Testis (tissue), 3 donors: ENCODE measurements around the gene TARDBP. TPM values are rescaled to one million over a fixed set of nuclear protein-coding genes. Genes with fewer than 3 reads are reported as not detected.

Experiments
- DNase-seq: peaks from one replicate; pipeline ENCODE4 v3.0.0-alpha.2; 2019
- H3K27ac ChIP-seq, 2 donors: fragments of 200-600 bp; sonication (generic); one replicate each; pipeline ENCODE4 v1.5.1; 2019
- H3K27me3 ChIP-seq: fragments of 200-600 bp; sonication (generic); one replicate; pipeline ENCODE4 v1.5.1; 2019
- H3K36me3 ChIP-seq: fragments of 200-600 bp; sonication (generic); one replicate; pipeline ENCODE4 v1.5.1; 2017; ENCODE audit warnings: low read depth; ENCODE audit errors: missing control alignments
- H3K4me1 ChIP-seq: fragments of 200-600 bp; sonication (generic); one replicate; pipeline ENCODE4 v1.5.1; 2019
- H3K4me3 ChIP-seq, 2 donors: fragments of 200-600 bp; sonication (generic); one replicate each; pipeline ENCODE4 v1.5.1; 2017 to 2019
- H3K9me3 ChIP-seq: fragments of 200-600 bp; sonication (generic); one replicate; pipeline ENCODE4 v1.5.1; 2017
- POLR2A ChIP-seq: fragments of 450-650 bp; IDR thresholded peaks from one replicate; pipeline ENCODE4 v1.6.1; 2017; ENCODE audit warnings: antibody characterized with exemption, mild to moderate bottlenecking, moderate library complexity
- WGBS, 2 donors: methylation state at CpG; one replicate each; pipeline ENCODE4 v1.1.5; 2018; 5-methylcytosine and 5-hydroxymethylcytosine counted together
- intact Hi-C: fragments of 100-400 bp; cut with DNase I; formaldehyde crosslinking; loops from one replicate; pipeline ENCODE4 v1.15.1; 2023; ENCODE audit warnings: low total_unique reads
- polyA plus RNA-seq: library from polyadenylated mRNA; stranded (reverse); fragments of 350-450 nt; fragmentation: Illumina TruSeq; extraction: RNeasy Lipid Tissue Mini Kit (QIAGEN cat#74804); gene quantifications from one replicate; pipeline ENCODE4 v1.2.3, GENCODE V29; 2014; ENCODE audit warnings: low read depth, low replicate concordance; ENCODE audit not compliant: insufficient read depth
- total RNA-seq, 2 donors: library from RNA; depleted of rRNA; stranded (reverse); fragments of >200 nt; gene quantifications; one replicate each; pipeline ENCODE4 v1.2.3, GENCODE V29; 2016
- TF ChIP-seq, protein P1 (sequence below), 3 experiments: fragments of 450-650 bp in 2 of 3; fragments of 200-600 bp in 1 of 3; sonication (generic) in 1 of 3; IDR thresholded peaks; one replicate each; pipeline ENCODE4 v1.5.1; 2016 to 2019; ENCODE audit warnings: antibody characterized with exemption in 3 of 3, mild to moderate bottlenecking in 2 of 3, moderate library complexity in 1 of 3

TARDBP gene
- total and polyA plus RNA-seq, 3 donors from 2014 or later, result 142 to 207 (median 185) TPM

DNA sequence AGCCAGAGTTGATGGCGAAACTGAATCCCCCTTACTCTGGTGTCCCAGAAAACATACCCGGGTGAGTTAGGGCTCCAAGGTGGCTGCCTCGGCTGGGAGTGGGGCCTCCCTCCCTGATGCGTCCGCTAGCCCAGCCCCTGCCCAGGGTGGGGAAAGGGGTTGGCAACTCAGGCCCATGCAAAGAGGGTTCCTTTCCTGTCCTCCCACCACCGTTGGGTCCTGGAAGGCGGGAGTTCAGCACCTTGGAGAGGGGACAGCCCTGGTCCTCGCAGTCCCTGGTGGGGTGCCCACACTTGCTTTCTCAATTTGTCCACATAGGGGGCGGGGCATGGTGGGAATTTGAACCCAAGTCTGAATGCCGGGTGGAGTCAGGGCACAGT, 41.3 kb downstream of the TARDBP start:
- Histone ChIP-seq H3K4me1 (peaks cover 3% of the 10 kb centered on the region), H3K4me3 (no peak overlapping the region), H3K36me3 (no peaks in the 10 kb centered on the region), H3K9me3 (no peaks in the 10 kb centered on the region), H3K27me3 (no peaks in the 10 kb centered on the region), H3K27ac (no peak overlapping the region)
- TF ChIP-seq POLR2A, result no peak
- TF ChIP-seq, protein P1, sequence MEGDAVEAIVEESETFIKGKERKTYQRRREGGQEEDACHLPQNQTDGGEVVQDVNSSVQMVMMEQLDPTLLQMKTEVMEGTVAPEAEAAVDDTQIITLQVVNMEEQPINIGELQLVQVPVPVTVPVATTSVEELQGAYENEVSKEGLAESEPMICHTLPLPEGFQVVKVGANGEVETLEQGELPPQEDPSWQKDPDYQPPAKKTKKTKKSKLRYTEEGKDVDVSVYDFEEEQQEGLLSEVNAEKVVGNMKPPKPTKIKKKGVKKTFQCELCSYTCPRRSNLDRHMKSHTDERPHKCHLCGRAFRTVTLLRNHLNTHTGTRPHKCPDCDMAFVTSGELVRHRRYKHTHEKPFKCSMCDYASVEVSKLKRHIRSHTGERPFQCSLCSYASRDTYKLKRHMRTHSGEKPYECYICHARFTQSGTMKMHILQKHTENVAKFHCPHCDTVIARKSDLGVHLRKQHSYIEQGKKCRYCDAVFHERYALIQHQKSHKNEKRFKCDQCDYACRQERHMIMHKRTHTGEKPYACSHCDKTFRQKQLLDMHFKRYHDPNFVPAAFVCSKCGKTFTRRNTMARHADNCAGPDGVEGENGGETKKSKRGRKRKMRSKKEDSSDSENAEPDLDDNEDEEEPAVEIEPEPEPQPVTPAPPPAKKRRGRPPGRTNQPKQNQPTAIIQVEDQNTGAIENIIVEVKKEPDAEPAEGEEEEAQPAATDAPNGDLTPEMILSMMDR (IDR thresholded peaks at IDR 0.05), result no peak
- DNase-seq, result no peak
- WGBS, 2 donors, result 59 to 67% methylated on average over 5 to 10 of the region's 10 CpGs
- intact Hi-C loops, result no loop called here

DNA sequence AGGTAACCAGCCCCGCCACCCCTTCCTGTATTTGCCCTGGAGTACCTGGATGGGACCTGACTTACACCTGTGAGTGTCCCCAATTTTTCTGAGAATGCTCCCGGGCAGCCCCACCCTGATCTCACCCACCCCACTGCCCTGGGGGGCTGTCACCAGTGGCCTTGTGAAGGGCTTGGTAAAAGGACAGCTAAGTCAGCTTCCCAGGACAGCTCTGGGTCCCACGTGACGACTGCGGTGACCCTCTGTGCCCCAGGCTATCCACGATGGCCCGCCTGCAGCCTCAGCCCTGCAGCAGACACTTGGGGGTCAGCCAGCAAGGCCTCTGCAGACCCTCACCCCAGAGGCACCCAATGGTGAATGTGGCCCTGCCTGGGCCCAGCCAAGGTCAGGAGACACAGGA, 41.7 kb downstream of the TARDBP start:
- no peaks in the 10 kb centered on the region for H3K9me3 ChIP-seq
- TF ChIP-seq, protein P1 (IDR thresholded peaks at IDR 0.05), result no peak
- no peak for TF ChIP-seq POLR2A
- WGBS, 2 donors, result 89 to 91% methylated on average over 3 to 7 of the region's 7 CpGs
- H3K27ac ChIP-seq, result no peak overlapping the region
- intact Hi-C loops, result no loop called here
- no peak for DNase-seq
- peaks cover 7% of the 10 kb centered on the region for H3K4me1 ChIP-seq
- no peaks in the 10 kb centered on the region for H3K36me3 ChIP-seq
- no peak overlapping the region for H3K4me3 ChIP-seq
- no peaks in the 10 kb centered on the region for H3K27me3 ChIP-seq

DNA sequence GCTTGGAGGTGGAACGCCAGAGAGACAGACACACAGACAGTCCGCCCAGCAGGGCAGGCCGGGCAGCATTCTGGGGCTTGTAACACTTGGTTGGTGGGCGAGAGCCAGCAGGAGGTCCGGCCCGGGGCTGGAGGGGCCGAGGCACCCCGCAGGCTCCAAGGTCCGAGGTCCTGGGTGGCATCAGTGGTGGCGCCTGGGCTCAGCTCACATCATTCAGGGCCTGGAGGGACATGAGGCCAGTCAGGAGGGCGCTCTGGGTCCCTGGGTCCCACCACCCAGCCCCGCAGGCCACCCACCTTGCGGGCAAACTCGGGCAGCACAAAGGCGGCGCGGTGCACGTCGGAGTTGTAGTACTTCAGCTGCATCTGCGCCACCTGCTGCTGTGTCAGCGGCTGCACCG, 42.2 kb downstream of the TARDBP start:
- 84 to 98% methylated on average over 9 to 20 of the region's 22 CpGs for WGBS, 2 donors
- intact Hi-C loops, result no loop called here
- H3K36me3 ChIP-seq, result no peaks in the 10 kb centered on the region
- H3K4me1 ChIP-seq, result peaks cover 10% of the 10 kb centered on the region
- TF ChIP-seq, protein P1 (IDR thresholded peaks at IDR 0.05), result no peak
- no peak for TF ChIP-seq POLR2A
- H3K27ac ChIP-seq, result no peak overlapping the region
- no peaks in the 10 kb centered on the region for H3K9me3 ChIP-seq
- H3K27me3 ChIP-seq, result no peaks in the 10 kb centered on the region
- no peak overlapping the region for H3K4me3 ChIP-seq
- DNase-seq, result no peak

- no peak for DNase-seq
- Histone ChIP-seq H3K27me3 (no peaks in the 10 kb centered on the region), H3K4me1 (peaks cover 10% of the 10 kb centered on the region), H3K27ac (no peak overlapping the region), H3K4me3 (no peak overlapping the region), H3K36me3 (no peaks in the 10 kb centered on the region), H3K9me3 (no peaks in the 10 kb centered on the region)
- intact Hi-C loops, result no loop called here
- 92 to 96% methylated on average over 4 to 9 of the region's 12 CpGs for WGBS, 2 donors
- TF ChIP-seq POLR2A, result no peak
- TF ChIP-seq, protein P1 (IDR thresholded peaks at IDR 0.05), result no peak
Observed at GRCh38 chr1:11055676-11056075, 43.2 kb downstream of the TARDBP start.

DNA sequence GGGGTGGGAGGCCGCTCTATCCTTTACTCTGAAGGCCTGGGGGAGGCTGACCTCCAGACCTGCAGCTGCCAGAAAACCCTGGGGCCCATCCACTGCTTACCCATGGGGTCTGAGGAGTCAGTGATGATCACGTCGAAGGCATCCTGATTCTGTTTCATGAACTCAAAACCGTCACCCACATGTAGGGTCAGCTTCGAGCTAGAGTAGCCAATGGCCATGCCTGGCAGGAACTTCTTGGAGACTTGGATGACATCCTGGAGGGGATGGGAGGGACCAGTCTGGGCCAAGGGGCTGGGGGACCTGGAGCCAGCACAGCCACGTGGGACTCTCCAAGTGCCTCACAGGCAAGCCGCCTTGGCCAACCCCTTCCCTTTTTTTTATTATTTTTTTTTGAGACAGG, 44.0 kb downstream of the TARDBP start:
- WGBS, 2 donors, result 82 to 87% methylated on average over 6 to 7 of the region's 7 CpGs
- Histone ChIP-seq H3K9me3 (no peaks in the 10 kb centered on the region), H3K27ac (no peak overlapping the region), H3K36me3 (no peaks in the 10 kb centered on the region), H3K27me3 (no peaks in the 10 kb centered on the region), H3K4me1 (peaks cover 14% of the 10 kb centered on the region), H3K4me3 (no peak overlapping the region)
- TF ChIP-seq, protein P1 (IDR thresholded peaks at IDR 0.05), result no peak
- no peak for TF ChIP-seq POLR2A
- no peak for DNase-seq
- intact Hi-C loops, result no loop called here
